Loucy (cell line): ENCODE measurements around the gene CACTIN.

Experiments used
- H2AFZ ChIP-seq: fragments of 200-600 bp; sonication (generic); 2 replicates; pipeline ENCODE4 v1.6.0; 2016; ENCODE audit warnings: antibody characterized with exemption, mild to moderate bottlenecking, low read length, moderate library complexity
- H3F3A ChIP-seq: fragments of 200-600 bp; 2 replicates; pipeline ENCODE4 v1.6.0; 2016; ENCODE audit warnings: antibody characterized with exemption, low read depth, mild to moderate bottlenecking
- H3K27me3 ChIP-seq: fragments of 200-600 bp; sonication (generic); 2 replicates; pipeline ENCODE4 v1.6.1; 2014; ENCODE audit warnings: low read length, mild to moderate bottlenecking; ENCODE audit not compliant: insufficient read depth, poor library complexity, severe bottlenecking
- H3K36me3 ChIP-seq: fragments of 200-600 bp; sonication (generic); 2 replicates; pipeline ENCODE4 v1.6.1; 2016; ENCODE audit warnings: low read length; ENCODE audit not compliant: insufficient read depth
- H3K4me1 ChIP-seq: fragments of 200-600 bp; sonication (generic); 2 replicates; pipeline ENCODE4 v1.5.1; 2014; ENCODE audit warnings: low read length, mild to moderate bottlenecking; ENCODE audit not compliant: insufficient read depth, poor library complexity, severe bottlenecking
- H3K4me2 ChIP-seq: fragments of 200-600 bp; sonication (generic); 2 replicates; pipeline ENCODE4 v1.6.0; 2014; ENCODE audit warnings: antibody characterized with exemption, low read length, low read depth, mild to moderate bottlenecking; ENCODE audit not compliant: poor library complexity, severe bottlenecking
- H3K4me3 ChIP-seq: fragments of 200-600 bp; sonication (generic); 2 replicates; pipeline ENCODE4 v1.5.1; 2014; ENCODE audit warnings: low read length, mild to moderate bottlenecking, mixed read lengths; ENCODE audit not compliant: poor library complexity, severe bottlenecking
- H3K79me2 ChIP-seq: fragments of 200-600 bp; sonication (generic); 2 replicates; pipeline ENCODE4 v1.6.1; 2014; ENCODE audit warnings: low read length; ENCODE audit not compliant: insufficient read depth
- H3K9ac ChIP-seq: fragments of 200-600 bp; sonication (generic); 2 replicates; pipeline ENCODE4 v1.6.0; 2014; ENCODE audit warnings: mild to moderate bottlenecking, low read depth, low read length, moderate library complexity; ENCODE audit not compliant: poor library complexity, severe bottlenecking
- H3K9me2 ChIP-seq: fragments of 200-600 bp; sonication (generic); replicated peaks from 2 replicates; pipeline ENCODE4 v1.6.1; 2016; ENCODE audit warnings: low read depth, low read length, mixed read lengths
- H3K9me3 ChIP-seq: fragments of 200-600 bp; sonication (generic); 2 replicates; pipeline ENCODE4 v1.6.1; 2014; ENCODE audit warnings: mild to moderate bottlenecking, antibody characterized with exemption, low read length, low read depth; ENCODE audit not compliant: insufficient read depth
- H4K20me1 ChIP-seq: fragments of 200-600 bp; sonication (generic); 2 replicates; pipeline ENCODE4 v1.6.0; 2014; ENCODE audit warnings: antibody characterized with exemption, low read length, mild to moderate bottlenecking; ENCODE audit not compliant: insufficient read depth, poor library complexity, severe bottlenecking
- CTCF ChIP-seq: fragments of 200-600 bp; sonication (generic); conservative IDR thresholded peaks from 2 replicates; pipeline ENCODE4 v1.5.1; 2014; ENCODE audit warnings: mild to moderate bottlenecking, antibody characterized with exemption, low read length
- EZH2phosphoT487 ChIP-seq: fragments of 200-600 bp; IDR thresholded peaks from 2 replicates; pipeline ENCODE4 v1.6.1; 2018; ENCODE audit warnings: antibody characterized with exemption, mild to moderate bottlenecking, moderate library complexity, borderline replicate concordance

Gene CACTIN

GRCh38 chr19:3665681-3666544 is 39.3 kb upstream of the CACTIN start:
- Histone ChIP-seq H4K20me1 (no peaks in the 10 kb centered on the region), H3K4me1 (no peaks in the 10 kb centered on the region), H3K9me2 (no peaks in the 10 kb centered on the region), H3K36me3 (no peaks in the 10 kb centered on the region; the same call in 1 of the 2 replicates), H3K4me2 (no peak overlapping the region), H3K9me3 (no peaks in the 10 kb centered on the region), H2AFZ (no peak overlapping the region), H3K27me3 (no peaks in the 10 kb centered on the region), H3K9ac (no peak overlapping the region), H3K79me2 (no peaks in the 10 kb centered on the region), H3K4me3 (no peak overlapping the region), H3F3A (no peaks in the 10 kb centered on the region)
- TF ChIP-seq EZH2phosphoT487, result no peak
- peak; percentile 92 for TF ChIP-seq CTCF

GRCh38 chr19:3664879-3665642 is 38.5 kb upstream of the CACTIN start:
- H3K9ac ChIP-seq, result no peak overlapping the region
- H3K4me3 ChIP-seq, result no peak overlapping the region
- no peaks in the 10 kb centered on the region for H3K9me3 ChIP-seq
- no peak overlapping the region for H3K4me2 ChIP-seq
- TF ChIP-seq EZH2phosphoT487 (no peak), CTCF (no peak)
- no peaks in the 10 kb centered on the region for H4K20me1 ChIP-seq
- H2AFZ ChIP-seq, result no peak overlapping the region
- H3K36me3 ChIP-seq, result no peaks in the 10 kb centered on the region; the same call in 1 of the 2 replicates
- H3K79me2 ChIP-seq, result no peaks in the 10 kb centered on the region
- no peaks in the 10 kb centered on the region for H3K4me1 ChIP-seq
- H3K9me2 ChIP-seq, result no peaks in the 10 kb centered on the region
- no peaks in the 10 kb centered on the region for H3F3A ChIP-seq
- no peaks in the 10 kb centered on the region for H3K27me3 ChIP-seq

- H3K4me3 ChIP-seq, result no peak overlapping the region
- H3K9me3 ChIP-seq, result no peaks in the 10 kb centered on the region
- H4K20me1 ChIP-seq, result no peaks in the 10 kb centered on the region
- H3K9me2 ChIP-seq, result no peaks in the 10 kb centered on the region
- no peaks in the 10 kb centered on the region for H3K4me1 ChIP-seq
- no peaks in the 10 kb centered on the region; the same call in 1 of the 2 replicates for H3K36me3 ChIP-seq
- TF ChIP-seq CTCF (no peak), EZH2phosphoT487 (no peak)
- no peak overlapping the region for H2AFZ ChIP-seq
- H3K4me2 ChIP-seq, result no peak overlapping the region
- no peaks in the 10 kb centered on the region for H3K27me3 ChIP-seq
- H3K79me2 ChIP-seq, result no peaks in the 10 kb centered on the region
- no peaks in the 10 kb centered on the region for H3F3A ChIP-seq
- no peak overlapping the region for H3K9ac ChIP-seq
Measured at GRCh38 chr19:3663838-3664237, 37.2 kb upstream of the CACTIN start.
